Skeletal muscle tissue (tissue), 4 donors: ENCODE measurements around the gene SESN3. TPM values are rescaled to one million over a fixed set of nuclear protein-coding genes. Genes with fewer than 3 reads are reported as not detected.
"Not testable (repeated sequence)": the region's sequence is repeated elsewhere in the genome, so short reads cannot be mapped to it uniquely, and the experiment has no call there.

Experiments
- H3K27ac ChIP-seq: one replicate; pipeline ENCODE4 v1.7.0; 2013; ENCODE audit warnings: mild to moderate bottlenecking, low read depth, low read length, inconsistent platforms
- H3K27me3 ChIP-seq, 3 donors: one replicate each; pipeline ENCODE4 v1.7.0; 2013; ENCODE audit warnings: low read length in 3 of 3; ENCODE audit not compliant: control insufficient read depth in 3 of 3, insufficient read depth in 3 of 3
- H3K36me3 ChIP-seq, 3 donors: one replicate each; pipeline ENCODE4 v1.7.0; 2013; ENCODE audit warnings: low read length in 3 of 3; ENCODE audit not compliant: control insufficient read depth in 3 of 3, insufficient read depth in 3 of 3
- H3K4me1 ChIP-seq, 3 donors: one replicate each; pipeline ENCODE4 v1.7.0; 2013; ENCODE audit warnings: low read length in 3 of 3, mild to moderate bottlenecking in 3 of 3; ENCODE audit not compliant: control insufficient read depth in 3 of 3, insufficient read depth in 3 of 3
- H3K4me3 ChIP-seq, 3 donors: one replicate each; pipeline ENCODE4 v1.7.0; 2013; ENCODE audit warnings: low read length in 3 of 3
- H3K9ac ChIP-seq, 3 donors: one replicate each; pipeline ENCODE4 v1.7.0; 2013; ENCODE audit warnings: low read length in 3 of 3, mild to moderate bottlenecking in 3 of 3, moderate library complexity in 2 of 3, low read depth in 1 of 3
- H3K9me3 ChIP-seq, 3 donors: one replicate each; pipeline ENCODE4 v1.7.0; 2013; ENCODE audit warnings: low read length in 3 of 3; ENCODE audit not compliant: control insufficient read depth in 3 of 3
- total RNA-seq: library from RNA; depleted of rRNA; stranded (reverse); fragments of >200 nt; gene quantifications from one replicate; pipeline ENCODE4 v1.2.3, GENCODE V29; 2014
- donor health status: Osteomylitis.

Gene SESN3
- total RNA-seq = 93.4 TPM

GRCh38 chr11:95231127-95231880, at the start of gene SESN3:
Gene SESN3 (minus strand): TSS chr11:95231202. CDS start chr11:95230860, 342 bp downstream.
- no peaks in the 10 kb centered on the region for H3K27me3 ChIP-seq
- H3K4me1 ChIP-seq = peaks cover 13 to 27% (median 26%) of the 10 kb centered on the region in 3 donors
- no peaks in the 10 kb centered on the region for H3K36me3 ChIP-seq
- H3K27ac ChIP-seq = peak within 1 kb of the TSS; percentile 70
- H3K4me3 ChIP-seq = peak within 1 kb of the TSS; percentile 74 to 91 (median 76)
- H3K9ac ChIP-seq = peak within 1 kb of the TSS; percentile 71 to 80 (median 74)
- no peaks in the 10 kb centered on the region for H3K9me3 ChIP-seq

GRCh38 chr11:95279921-95280868, 49.2 kb upstream of the SESN3 start:
- Histone ChIP-seq H3K27ac (no peak overlapping the region), H3K9ac (no peak overlapping the region), H3K36me3 (no peaks in the 10 kb centered on the region), H3K27me3 (no peaks in the 10 kb centered on the region), H3K9me3 (peaks cover 0 to 2% (median 0%) of the 10 kb centered on the region in 3 donors), H3K4me1 (peaks cover 0 to 3% (median 0%) of the 10 kb centered on the region in 3 donors), H3K4me3 (no peak overlapping the region)

- Histone ChIP-seq H3K27ac (no peak overlapping the region), H3K9me3 (no peaks in the 10 kb centered on the region), H3K4me1 (peaks cover 0 to 3% (median 0%) of the 10 kb centered on the region in 3 donors), H3K4me3 (no peak overlapping the region), H3K36me3 (no peaks in the 10 kb centered on the region), H3K9ac (no peak overlapping the region), H3K27me3 (no peaks in the 10 kb centered on the region)
Observed at GRCh38 chr11:95277868-95278267, 46.9 kb upstream of the SESN3 start.

- Histone ChIP-seq H3K36me3 (no peaks in the 10 kb centered on the region), H3K9ac (no peak overlapping the region), H3K4me3 (no peak overlapping the region), H3K9me3 (no peaks in the 10 kb centered on the region), H3K27ac (no peak overlapping the region), H3K27me3 (no peaks in the 10 kb centered on the region), H3K4me1 (peaks cover 0 to 3% (median 0%) of the 10 kb centered on the region in 3 donors)
Observed at GRCh38 chr11:95276139-95276538, 45.1 kb upstream of the SESN3 start.

- H3K4me3 ChIP-seq, H3K9me3 ChIP-seq, H3K36me3 ChIP-seq, H3K27ac ChIP-seq, H3K27me3 ChIP-seq, H3K9ac ChIP-seq, H3K4me1 ChIP-seq: not testable (repeated sequence)
Observed at GRCh38 chr11:95273618-95274017, 42.6 kb upstream of the SESN3 start.

GRCh38 chr11:95269036-95269819, 38.2 kb upstream of the SESN3 start:
- H3K36me3 ChIP-seq = no peaks in the 10 kb centered on the region
- no peaks in the 10 kb centered on the region for H3K27me3 ChIP-seq
- H3K4me1 ChIP-seq = peaks cover 0 to 2% (median 0%) of the 10 kb centered on the region in 3 donors

GRCh38 chr11:95268391-95268790, 37.4 kb upstream of the SESN3 start:
- no peaks in the 10 kb centered on the region for H3K36me3 ChIP-seq
- no peaks in the 10 kb centered on the region for H3K9me3 ChIP-seq
- H3K27me3 ChIP-seq = no peaks in the 10 kb centered on the region
- no peak overlapping the region for H3K27ac ChIP-seq
- H3K4me1 ChIP-seq = peaks cover 0 to 2% (median 0%) of the 10 kb centered on the region in 3 donors
- H3K4me3 ChIP-seq = no peak overlapping the region
- no peak overlapping the region for H3K9ac ChIP-seq

More at GRCh38 chr11:95269036-95269819, 38.2 kb upstream of the SESN3 start:
- Histone ChIP-seq H3K4me3 (no peak overlapping the region), H3K9me3 (no peaks in the 10 kb centered on the region), H3K9ac (no peak overlapping the region), H3K27ac (no peak overlapping the region)

GRCh38 chr11:95267601-95268213, 36.7 kb upstream of the SESN3 start:
- no peaks in the 10 kb centered on the region for H3K27me3 ChIP-seq
- H3K36me3 ChIP-seq = no peaks in the 10 kb centered on the region
- peaks cover 0 to 2% (median 0%) of the 10 kb centered on the region in 3 donors for H3K4me1 ChIP-seq
- H3K27ac ChIP-seq = no peak overlapping the region
- H3K9me3 ChIP-seq = no peaks in the 10 kb centered on the region
- no peak overlapping the region for H3K4me3 ChIP-seq
- no peak overlapping the region for H3K9ac ChIP-seq

- no peaks in the 10 kb centered on the region for H3K9me3 ChIP-seq
- H3K27ac ChIP-seq = no peak overlapping the region
- H3K9ac ChIP-seq = no peak overlapping the region
- H3K4me3 ChIP-seq = no peak overlapping the region
- H3K4me1 ChIP-seq = peaks cover 0 to 2% (median 0%) of the 10 kb centered on the region in 3 donors
- H3K36me3 ChIP-seq = no peaks in the 10 kb centered on the region
- no peaks in the 10 kb centered on the region for H3K27me3 ChIP-seq
Observed at GRCh38 chr11:95266751-95267374, 35.9 kb upstream of the SESN3 start.
